Muscle of leg (tissue), 11 donors: ENCODE measurements around the gene PODNL1. TPM values are rescaled to one million over a fixed set of nuclear protein-coding genes. Genes with fewer than 3 reads are reported as not detected.
"Not testable (repeated sequence)": the region's sequence is repeated elsewhere in the genome, so short reads cannot be mapped to it uniquely, and the experiment has no call there.

Experiments used
- DNase-seq: peaks from one replicate; pipeline ENCODE4 v3.0.0; 2013
- H3K27ac ChIP-seq: one replicate; pipeline ENCODE4 v1.5.1; 2013; ENCODE audit warnings: mild to moderate bottlenecking, low read length, control low read depth
- H3K27me3 ChIP-seq: one replicate; pipeline ENCODE4 v1.6.1; 2013; ENCODE audit warnings: low read length; ENCODE audit not compliant: control insufficient read depth, insufficient read depth
- H3K36me3 ChIP-seq: one replicate; pipeline ENCODE4 v1.6.1; 2013; ENCODE audit warnings: low read length; ENCODE audit not compliant: control insufficient read depth, insufficient read depth
- H3K4me1 ChIP-seq: one replicate; pipeline ENCODE4 v1.6.1; 2013; ENCODE audit warnings: low read length; ENCODE audit not compliant: control insufficient read depth, insufficient read depth
- H3K4me3 ChIP-seq: one replicate; pipeline ENCODE4 v1.5.1; 2013; ENCODE audit warnings: low read length, control low read depth
- H3K9me3 ChIP-seq: replicated peaks from 2 replicates; pipeline ENCODE4 v1.6.1; 2013; ENCODE audit warnings: low read depth, low read length; ENCODE audit not compliant: control insufficient read depth
- WGBS: methylation state at CpG from one replicate; pipeline ENCODE4 v1.1.5; 2013; ENCODE audit warnings: missing lambda C conversion rate; ENCODE audit not compliant: insufficient coverage; 5-methylcytosine and 5-hydroxymethylcytosine counted together
- polyA plus RNA-seq, 8 donors: library from polyadenylated mRNA; unstranded; fragments of 120-200 nt; gene quantifications; one replicate each; pipeline versions ENCODE4 v1.2.1 to v1.2.3, GENCODE V29; 2013; ENCODE audit warnings: inconsistent platforms in 1 of 8, low replicate concordance in 1 of 8; ENCODE audit not compliant: insufficient read length in 8 of 8, insufficient read depth in 1 of 8
- total RNA-seq: library from RNA; stranded (reverse); fragments of 120-200 nt; gene quantifications from one replicate; pipeline ENCODE4 v1.2.4, GENCODE V29; 2013

PODNL1 gene
- total and polyA plus RNA-seq, 9 donors = 0.09 to 1.4 (median 0.97) TPM

DNA sequence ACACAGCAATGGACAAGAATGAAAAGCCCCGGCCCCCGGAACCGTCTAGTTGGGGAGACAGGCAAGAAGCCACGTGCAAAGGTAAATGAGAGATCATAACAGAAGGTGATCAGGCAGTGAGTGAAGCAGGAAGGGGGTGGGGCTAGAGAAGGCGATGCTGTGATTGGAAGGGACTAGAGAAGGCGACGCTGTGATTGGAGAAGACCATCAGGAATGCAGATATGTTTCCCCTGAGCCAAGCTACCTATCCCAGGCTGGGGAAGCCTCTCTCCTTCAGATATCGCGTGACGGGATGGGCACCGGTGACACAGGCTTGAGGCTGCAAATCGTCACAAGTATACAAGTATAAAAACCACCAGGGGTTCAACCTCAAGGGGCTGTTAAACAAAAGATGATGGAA is 35.9 kb upstream of the PODNL1 start:
- H3K9me3 ChIP-seq = no peaks in the 10 kb centered on the region
- H3K36me3 ChIP-seq = peaks cover 56% of the 10 kb centered on the region
- H3K27ac ChIP-seq = no peak overlapping the region
- no peak for DNase-seq
- H3K4me3 ChIP-seq = no peak overlapping the region
- no peaks in the 10 kb centered on the region for H3K27me3 ChIP-seq
- 47% methylated on average over 7 of the region's 12 CpGs for WGBS
- peaks cover 14% of the 10 kb centered on the region for H3K4me1 ChIP-seq

- not testable (repeated sequence) for H3K27ac ChIP-seq, H3K4me3 ChIP-seq, H3K9me3 ChIP-seq, H3K4me1 ChIP-seq, H3K27me3 ChIP-seq, DNase-seq
- peaks cover 62% of the 10 kb centered on the region for H3K36me3 ChIP-seq
- 80% methylated on average over 1 of the region's 3 CpGs for WGBS
Observed at GRCh38 chr19:13973479-13973878, 35.3 kb upstream of the PODNL1 start.

DNA sequence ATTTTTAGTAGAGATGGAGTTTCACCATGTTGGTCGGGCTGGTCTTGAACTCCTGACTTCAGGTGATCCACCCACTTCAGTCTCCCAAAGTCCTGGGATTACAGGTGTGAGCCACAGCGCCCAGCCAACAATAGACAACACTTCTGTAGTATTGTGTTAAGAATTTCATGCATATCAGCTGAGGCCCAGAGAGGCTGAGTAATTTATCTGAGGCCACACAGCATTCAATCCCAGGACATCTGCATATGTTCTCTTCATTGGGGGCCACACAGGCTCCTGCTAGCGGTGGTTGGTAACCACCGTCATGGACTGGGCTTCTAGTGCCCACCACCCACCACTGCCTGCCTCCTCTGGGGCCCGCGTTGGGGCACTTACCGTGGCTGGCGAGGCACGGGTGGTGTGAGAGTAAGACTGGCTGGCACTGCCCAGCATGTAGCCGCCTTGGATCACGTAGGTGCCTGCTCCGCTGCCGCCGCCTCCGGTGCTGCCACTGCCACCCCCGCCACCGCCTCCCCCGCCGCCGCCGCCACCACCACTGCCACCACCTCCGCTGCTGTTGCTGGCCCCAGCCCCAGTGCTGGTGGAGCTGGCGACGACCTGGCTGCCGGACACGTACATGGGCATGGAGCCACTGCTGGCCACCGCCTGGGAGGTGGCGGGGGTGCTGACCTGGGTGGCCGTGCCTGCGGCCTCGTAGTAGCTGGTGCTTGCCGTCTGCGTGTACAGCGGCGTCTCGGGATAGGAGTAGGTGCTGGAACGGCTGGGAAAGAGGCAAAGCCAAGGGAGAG is 34.3 kb upstream of the PODNL1 start:
- Histone ChIP-seq H3K36me3 (peaks cover 67% of the 10 kb centered on the region), H3K27ac (no peak overlapping the region), H3K9me3 (no peaks in the 10 kb centered on the region), H3K4me3 (no peak overlapping the region), H3K4me1 (peaks cover 2% of the 10 kb centered on the region), H3K27me3 (no peaks in the 10 kb centered on the region)
- 88% methylated on average over 35 of the region's 37 CpGs for WGBS
- DNase-seq = no peak

DNA sequence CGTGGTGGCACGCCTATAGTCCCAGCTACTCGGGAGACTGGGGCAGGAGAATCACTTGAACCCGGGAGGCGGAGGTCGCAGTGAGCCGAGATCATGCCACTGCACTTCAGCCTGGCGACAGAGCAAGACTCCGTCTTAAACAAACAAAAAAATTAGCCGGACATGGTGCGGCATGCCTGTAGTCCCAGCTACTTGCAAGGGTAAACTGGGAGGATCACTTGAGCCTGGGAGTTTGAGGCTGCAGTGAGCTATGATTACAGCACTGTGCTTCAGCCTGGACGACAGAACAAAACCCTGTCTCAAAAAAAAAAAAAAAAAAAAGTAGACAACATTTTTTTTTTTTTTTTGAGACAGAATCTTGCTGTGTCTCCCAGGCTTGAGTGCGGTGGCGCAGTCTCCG is 33.7 kb upstream of the PODNL1 start:
- not testable (repeated sequence) for DNase-seq, H3K4me3 ChIP-seq, H3K9me3 ChIP-seq, H3K4me1 ChIP-seq, H3K27ac ChIP-seq, H3K27me3 ChIP-seq
- peaks cover 73% of the 10 kb centered on the region for H3K36me3 ChIP-seq
- 97% methylated on average over 7 of the region's 15 CpGs for WGBS

DNA sequence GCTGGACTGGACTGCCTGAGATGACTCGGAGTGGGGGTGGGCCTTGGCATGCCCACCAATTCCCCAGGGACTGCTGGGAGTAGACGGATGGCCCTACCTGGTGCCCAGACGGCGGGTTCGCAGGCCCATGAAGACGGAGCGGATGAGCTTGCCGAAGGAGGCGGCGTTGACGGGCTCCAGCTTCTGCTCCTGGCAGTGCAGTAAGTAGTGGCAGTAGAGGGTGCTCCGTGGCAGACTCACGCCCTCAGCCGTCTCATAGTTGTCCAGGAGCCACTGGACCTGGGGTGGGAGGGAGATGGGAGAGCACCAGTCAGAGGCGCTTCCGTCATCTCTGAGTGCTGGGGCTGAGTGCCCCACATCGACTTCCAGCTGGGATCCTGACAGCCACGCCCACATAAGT is 31.7 kb upstream of the PODNL1 start:
- Histone ChIP-seq H3K27me3 (no peaks in the 10 kb centered on the region), H3K27ac (no peak overlapping the region), H3K4me3 (no peak overlapping the region), H3K4me1 (no peaks in the 10 kb centered on the region), H3K9me3 (no peaks in the 10 kb centered on the region), H3K36me3 (peaks cover 86% of the 10 kb centered on the region)
- WGBS = 88% methylated on average over 14 of the region's 18 CpGs
- DNase-seq = no peak

DNA sequence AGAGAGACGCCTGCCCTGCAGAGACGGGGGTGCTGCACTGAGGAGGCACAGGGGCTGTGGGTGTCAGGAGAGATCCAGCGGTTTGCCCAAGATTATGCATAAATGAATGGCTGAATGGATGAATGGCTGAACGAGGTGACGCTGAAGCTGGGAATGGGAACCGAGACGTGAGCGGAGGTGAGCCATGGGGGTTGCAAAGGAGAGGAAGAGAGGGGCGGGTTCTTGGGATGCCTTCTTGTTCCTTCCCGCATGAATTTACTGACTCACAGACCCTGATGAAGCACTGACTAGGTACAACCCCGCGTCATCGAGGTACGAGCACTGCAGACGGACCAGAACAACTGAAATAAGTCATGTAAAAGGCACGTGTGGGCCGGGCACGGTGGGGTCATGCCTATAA is 30.8 kb upstream of the PODNL1 start:
- Histone ChIP-seq H3K36me3 (peaks cover 87% of the 10 kb centered on the region), H3K9me3 (no peaks in the 10 kb centered on the region), H3K4me1 (no peaks in the 10 kb centered on the region), H3K27me3 (no peaks in the 10 kb centered on the region), H3K27ac (no peak overlapping the region), H3K4me3 (no peak overlapping the region)
- no peak for DNase-seq
- 91% methylated on average over 17 of the region's 18 CpGs for WGBS

DNA sequence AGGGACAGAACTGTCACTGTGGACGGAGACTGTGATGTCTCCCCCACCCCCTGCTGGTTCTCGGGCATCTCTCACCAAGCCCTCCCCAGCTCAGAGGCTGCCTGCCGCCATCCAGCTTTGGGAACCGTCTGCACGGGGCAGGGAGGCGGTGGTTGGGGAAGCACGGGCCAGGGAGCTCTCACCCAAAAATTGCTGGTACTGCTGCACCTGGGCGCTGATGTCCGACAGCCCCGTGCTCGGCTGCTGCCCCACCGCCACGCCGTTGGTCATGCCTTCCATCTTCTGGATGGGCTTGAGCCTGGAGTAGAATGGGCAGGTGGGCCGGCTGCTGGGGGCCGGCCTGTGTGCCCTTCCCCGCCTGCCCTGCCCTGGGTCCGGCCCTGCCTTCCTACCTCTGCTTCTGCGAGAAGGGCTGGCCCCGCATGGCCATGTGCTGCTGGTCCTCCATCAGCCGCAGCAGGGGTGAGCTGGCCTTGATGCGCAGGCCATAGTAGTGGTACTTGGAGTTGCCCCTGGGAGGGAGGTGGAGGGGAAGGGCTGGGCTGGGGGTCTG is 30.2 kb upstream of the PODNL1 start:
- DNase-seq = no peak
- no peaks in the 10 kb centered on the region for H3K27me3 ChIP-seq
- no peak overlapping the region for H3K4me3 ChIP-seq
- H3K36me3 ChIP-seq = peaks cover 84% of the 10 kb centered on the region
- 94% methylated on average over 21 of the region's 22 CpGs for WGBS
- no peaks in the 10 kb centered on the region for H3K4me1 ChIP-seq
- no peak overlapping the region for H3K27ac ChIP-seq
- H3K9me3 ChIP-seq = no peaks in the 10 kb centered on the region

- H3K27ac ChIP-seq, DNase-seq, H3K9me3 ChIP-seq, H3K4me3 ChIP-seq, H3K27me3 ChIP-seq, H3K4me1 ChIP-seq: not testable (repeated sequence)
- WGBS = 92% methylated on average over 8 of the region's 8 CpGs
- peaks cover 75% of the 10 kb centered on the region for H3K36me3 ChIP-seq
Observed at GRCh38 chr19:13967206-13967605, 29.0 kb upstream of the PODNL1 start.

DNA sequence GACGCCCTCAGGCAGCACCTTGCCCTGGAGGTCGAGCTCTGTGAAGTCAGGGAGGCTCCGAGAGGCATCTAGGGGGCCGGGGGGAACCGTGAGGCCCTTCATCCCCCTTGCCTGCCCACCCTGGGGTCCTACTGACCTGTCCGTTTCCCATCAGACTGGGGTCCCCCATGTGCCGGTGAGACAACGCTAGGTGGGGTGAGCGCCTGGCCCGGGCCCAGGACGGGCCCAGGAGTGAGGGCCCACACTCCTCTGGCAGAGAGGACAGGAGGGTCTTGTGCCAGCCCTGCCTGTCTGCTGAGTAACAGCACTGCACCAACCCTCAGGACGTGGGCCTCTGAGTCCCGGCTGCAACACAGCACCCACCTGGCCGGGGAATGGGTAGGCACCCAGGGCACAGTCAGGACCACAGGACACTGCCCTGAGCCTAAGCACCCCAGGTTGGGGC is 28.5 kb upstream of the PODNL1 start:
- H3K4me1 ChIP-seq = peaks cover 5% of the 10 kb centered on the region
- peaks cover 79% of the 10 kb centered on the region for H3K36me3 ChIP-seq
- H3K9me3 ChIP-seq = no peaks in the 10 kb centered on the region
- H3K4me3 ChIP-seq = no peak overlapping the region
- WGBS = 92% methylated on average over 14 of the region's 14 CpGs
- no peaks in the 10 kb centered on the region for H3K27me3 ChIP-seq
- DNase-seq = no peak
- H3K27ac ChIP-seq = no peak overlapping the region

DNA sequence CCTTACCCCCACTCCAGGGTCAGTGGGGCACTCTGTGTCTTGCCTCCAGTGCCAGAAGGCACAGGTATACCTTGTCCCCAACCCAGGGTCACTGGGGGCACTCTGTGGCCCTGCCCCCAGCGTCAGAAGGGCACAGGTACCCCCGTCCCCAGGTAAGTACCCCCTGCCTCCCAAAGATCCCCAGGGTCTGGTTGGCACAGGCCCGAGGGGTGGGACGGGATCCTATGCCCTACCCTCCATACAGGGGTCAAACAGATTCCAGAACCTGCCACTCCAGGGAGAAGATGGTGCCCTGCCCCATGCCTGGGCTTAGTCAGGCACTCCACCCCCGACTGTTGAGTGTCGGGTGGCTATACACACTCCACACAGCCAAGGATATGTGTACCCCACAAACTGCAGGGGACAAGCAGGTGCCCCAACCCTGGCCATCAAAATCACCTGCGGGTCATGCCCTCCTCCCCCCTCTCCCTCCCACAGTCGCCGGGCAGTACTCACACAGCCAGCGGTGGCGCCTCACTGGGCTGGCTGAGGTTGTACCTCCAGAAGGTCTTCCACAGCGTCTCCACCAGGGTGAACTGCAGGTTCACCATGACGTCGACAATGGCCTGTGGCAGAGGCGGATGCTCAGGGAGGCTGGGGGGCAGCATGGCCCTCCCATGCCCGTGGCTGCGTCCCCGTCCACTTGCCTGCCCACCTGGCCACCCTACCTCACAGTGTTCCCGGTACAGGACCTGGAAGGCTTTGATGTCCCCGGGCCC is 27.9 kb upstream of the PODNL1 start:
- WGBS = 95% methylated on average over 16 of the region's 20 CpGs
- DNase-seq = no peak
- peaks cover 79% of the 10 kb centered on the region for H3K36me3 ChIP-seq

More for the DNA sequence above, 27.9 kb upstream of the PODNL1 start:
- Histone ChIP-seq H3K27me3 (no peaks in the 10 kb centered on the region), H3K4me3 (no peak overlapping the region), H3K4me1 (peaks cover 5% of the 10 kb centered on the region), H3K27ac (no peak overlapping the region), H3K9me3 (no peaks in the 10 kb centered on the region)
